Measurements from ENCODE around the gene MTRFR.

DNA sequence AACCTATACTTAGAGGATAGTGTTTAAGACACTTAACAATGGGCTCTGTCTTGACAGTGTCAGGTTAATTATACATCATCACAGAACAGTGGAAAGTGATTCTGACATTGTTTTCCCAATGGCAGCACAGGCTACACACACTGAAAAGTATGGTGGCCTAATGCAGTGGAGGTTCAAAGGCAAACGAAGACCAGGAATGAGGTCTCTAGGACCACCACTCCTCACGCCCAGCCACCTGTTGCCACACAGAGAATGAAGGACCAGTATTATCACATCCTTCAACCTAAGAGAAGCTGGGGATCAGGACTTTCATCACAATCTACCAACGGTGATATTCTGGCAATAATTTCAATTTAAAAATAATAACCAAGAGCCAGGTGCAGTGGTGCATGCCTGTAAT is 73.0 kb downstream of the MTRFR start:
- TF ChIP-seq, protein P1, sequence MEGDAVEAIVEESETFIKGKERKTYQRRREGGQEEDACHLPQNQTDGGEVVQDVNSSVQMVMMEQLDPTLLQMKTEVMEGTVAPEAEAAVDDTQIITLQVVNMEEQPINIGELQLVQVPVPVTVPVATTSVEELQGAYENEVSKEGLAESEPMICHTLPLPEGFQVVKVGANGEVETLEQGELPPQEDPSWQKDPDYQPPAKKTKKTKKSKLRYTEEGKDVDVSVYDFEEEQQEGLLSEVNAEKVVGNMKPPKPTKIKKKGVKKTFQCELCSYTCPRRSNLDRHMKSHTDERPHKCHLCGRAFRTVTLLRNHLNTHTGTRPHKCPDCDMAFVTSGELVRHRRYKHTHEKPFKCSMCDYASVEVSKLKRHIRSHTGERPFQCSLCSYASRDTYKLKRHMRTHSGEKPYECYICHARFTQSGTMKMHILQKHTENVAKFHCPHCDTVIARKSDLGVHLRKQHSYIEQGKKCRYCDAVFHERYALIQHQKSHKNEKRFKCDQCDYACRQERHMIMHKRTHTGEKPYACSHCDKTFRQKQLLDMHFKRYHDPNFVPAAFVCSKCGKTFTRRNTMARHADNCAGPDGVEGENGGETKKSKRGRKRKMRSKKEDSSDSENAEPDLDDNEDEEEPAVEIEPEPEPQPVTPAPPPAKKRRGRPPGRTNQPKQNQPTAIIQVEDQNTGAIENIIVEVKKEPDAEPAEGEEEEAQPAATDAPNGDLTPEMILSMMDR (IDR thresholded peaks at IDR 0.05; ENCODE audit: low read depth, low read length), result no peak
- no peak for TF ChIP-seq EZH2phosphoT487 (IDR thresholded peaks at IDR 0.05; ENCODE audit: low read depth)
